ENCODE results near the gene SLCO3A1. TPM values are rescaled to one million over a fixed set of nuclear protein-coding genes. Genes with fewer than 3 reads are reported as not detected.

Gene SLCO3A1
- total RNA-seq, 4 donors from 2014 or later: 10.9 to 18.1 (median 14.2) TPM

GRCh38 chr15:91975241-91975978 lies 121.9 kb downstream of the SLCO3A1 start:
- peak overlapping the region in 2 of 4 donors; percentile 11 to 69 for H3K27ac ChIP-seq
- TF ChIP-seq POLR2A (IDR thresholded peaks at IDR 0.05): no peak
- no peak for TF ChIP-seq CTCF (IDR thresholded peaks at IDR 0.05)
- no peak overlapping the region for H3K4me3 ChIP-seq
- intact Hi-C loops (cut with DNase I): no loop called here
- peaks cover 8 to 42% (median 30%) of the 10 kb centered on the region in 3 donors for H3K4me1 ChIP-seq
- no peaks in the 10 kb centered on the region for H3K9me3 ChIP-seq
- DNase-seq: no peak
- no peaks in the 10 kb centered on the region for H3K27me3 ChIP-seq
- 56 to 65% methylated on average over 3 to 6 of the region's 7 CpGs for WGBS, 2 donors
- no peaks in the 10 kb centered on the region for H3K36me3 ChIP-seq

- intact Hi-C loops (cut with DNase I): no loop called here
- no peak for DNase-seq
- Histone ChIP-seq H3K27me3 (no peaks in the 10 kb centered on the region), H3K27ac (no peak overlapping the region), H3K36me3 (no peaks in the 10 kb centered on the region), H3K9me3 (no peaks in the 10 kb centered on the region), H3K4me3 (no peak overlapping the region), H3K4me1 (peaks cover 8 to 43% (median 28%) of the 10 kb centered on the region in 3 donors)
- TF ChIP-seq POLR2A (IDR thresholded peaks at IDR 0.05): no peak
- no peak for TF ChIP-seq CTCF (IDR thresholded peaks at IDR 0.05)
- 72 to 90% methylated on average over 2 of the region's 2 CpGs for WGBS, 2 donors
These were observed 123.5 kb downstream of the SLCO3A1 start for GRCh38 chr15:91976966-91977365.

GRCh38 chr15:91980502-91981267 lies 127.2 kb downstream of the SLCO3A1 start:
- Histone ChIP-seq H3K27me3 (no peaks in the 10 kb centered on the region), H3K36me3 (no peaks in the 10 kb centered on the region), H3K9me3 (no peaks in the 10 kb centered on the region), H3K4me1 (peaks cover 1 to 19% (median 4%) of the 10 kb centered on the region in 3 donors), H3K4me3 (no peak overlapping the region), H3K27ac (no peak overlapping the region)
- 66 to 89% methylated on average over 5 to 8 of the region's 9 CpGs for WGBS, 2 donors
- no peak for DNase-seq
- intact Hi-C loops (cut with DNase I): no loop called here
- TF ChIP-seq POLR2A (IDR thresholded peaks at IDR 0.05) (no peak), CTCF (IDR thresholded peaks at IDR 0.05) (no peak)

GRCh38 chr15:91981821-91982800 lies 128.6 kb downstream of the SLCO3A1 start:
- Histone ChIP-seq H3K27me3 (no peaks in the 10 kb centered on the region), H3K4me3 (no peak overlapping the region), H3K27ac (no peak overlapping the region), H3K36me3 (no peaks in the 10 kb centered on the region), H3K4me1 (peaks cover 0 to 16% (median 4%) of the 10 kb centered on the region in 3 donors), H3K9me3 (no peaks in the 10 kb centered on the region)
- DNase-seq: no peak
- WGBS, 2 donors: 74 to 77% methylated on average over 9 to 10 of the region's 10 CpGs
- intact Hi-C loops (cut with DNase I): no loop called here
- peak in 1 of 6 experiments; percentile 15 for TF ChIP-seq CTCF (IDR thresholded peaks at IDR 0.05)
- TF ChIP-seq POLR2A (IDR thresholded peaks at IDR 0.05): no peak
